GM18861 (cell line): ENCODE data around the gene ANKRD30A.
"Not testable (repeated sequence)": the region's sequence is repeated elsewhere in the genome, so short reads cannot be mapped to it uniquely, and the experiment has no call there.

Source experiments
- ATAC-seq: cut with Tn5 transposase; IDR thresholded peaks from one replicate; pipeline ENCODE4 v1.9.1; 2021; ENCODE audit not compliant: unreplicated experiment

ANKRD30A gene

DNA sequence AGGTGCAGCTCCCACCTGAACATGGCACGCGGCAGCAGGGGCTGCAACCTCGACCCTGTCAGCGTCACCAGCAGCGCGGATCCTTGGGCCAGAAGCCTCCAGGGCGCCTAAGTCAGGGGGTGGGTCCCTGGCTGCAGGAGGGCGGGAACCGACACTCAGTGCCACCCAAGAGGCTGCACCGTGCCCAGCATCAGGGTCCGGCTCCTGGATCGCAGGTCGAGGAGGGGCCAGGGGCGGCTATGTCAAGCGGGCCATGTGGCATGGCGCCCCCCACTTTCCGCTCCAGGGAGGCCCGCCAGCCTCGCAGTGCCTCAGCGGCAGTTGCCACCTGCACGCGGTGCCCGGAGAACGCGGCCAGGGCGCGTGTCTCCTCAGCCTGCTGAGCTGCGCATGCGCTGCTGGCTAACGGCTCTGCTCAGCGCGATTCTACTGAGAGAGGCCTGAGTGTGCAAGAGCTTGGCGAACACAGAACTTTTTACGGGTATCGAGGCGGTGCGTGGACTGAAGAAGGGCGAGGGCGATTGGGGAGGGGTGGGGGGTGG lies at the start of gene ANKRD30A:
TSS of gene ANKRD30A (plus strand) at position 408 of the 542 bp plus-strand sequence. CDS start 190 bp downstream, outside the sequence.
- no peak for ATAC-seq

DNA sequence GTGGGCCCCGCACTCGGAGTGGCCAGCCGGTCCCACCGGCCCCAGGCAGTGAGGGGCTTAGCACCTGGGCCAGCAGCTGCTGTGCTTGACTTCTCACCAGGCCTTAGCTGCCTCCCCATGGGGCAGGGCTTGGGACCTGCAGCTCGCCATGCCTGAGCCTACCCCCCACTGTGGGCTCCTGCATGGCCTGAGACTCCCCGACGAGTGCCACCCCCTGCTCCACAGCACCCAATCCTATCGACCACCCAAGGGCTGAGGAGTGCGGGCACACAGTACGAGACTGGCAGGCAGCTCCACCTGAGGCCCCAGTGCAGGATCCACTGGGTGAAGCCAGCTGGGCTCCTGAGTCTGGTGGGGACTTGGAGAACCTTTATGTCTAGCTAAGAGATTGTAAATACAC lies 49.3 kb upstream of the ANKRD30A start:
- not testable (repeated sequence) for ATAC-seq

DNA sequence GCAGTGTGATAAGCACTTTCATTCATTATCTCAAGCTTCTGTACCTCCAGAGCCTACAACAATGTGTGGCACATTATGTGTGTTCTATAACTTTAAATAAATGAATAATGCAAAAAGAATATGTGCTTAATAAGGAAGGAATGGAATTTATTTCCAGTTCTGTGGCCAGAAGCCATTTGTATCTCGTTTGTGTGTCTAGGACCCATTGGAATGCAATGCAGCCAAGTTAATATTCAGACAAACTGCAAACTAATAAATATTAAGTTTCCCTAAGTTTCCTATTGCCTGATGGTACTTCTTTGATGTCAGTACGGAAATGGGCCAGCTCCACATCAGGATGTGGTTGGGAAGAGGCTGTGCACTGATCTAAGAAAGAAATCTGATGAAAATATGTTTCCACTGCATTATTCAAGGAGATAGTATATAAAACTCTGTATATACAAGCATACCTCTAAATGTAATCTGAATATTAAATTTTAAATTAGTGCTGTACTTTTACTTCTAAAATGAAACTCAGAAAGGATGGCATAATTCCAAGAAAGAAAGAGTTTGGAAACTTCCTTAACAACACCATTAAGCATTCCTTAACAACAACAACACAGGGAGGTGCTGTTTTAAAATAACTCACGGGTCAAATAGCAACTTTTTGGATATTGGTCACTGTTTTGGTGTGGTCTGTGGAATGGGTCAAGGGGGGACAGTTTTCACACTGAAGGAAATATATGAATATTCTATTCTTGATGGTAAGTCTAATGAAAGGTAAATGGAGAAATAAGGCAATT lies 29.4 kb upstream of the ANKRD30A start:
- no peak for ATAC-seq

- ATAC-seq, result no peak
Measured at GRCh38 chr10:37101261-37101660, 24.1 kb upstream of the ANKRD30A start.

GRCh38 chr10:37109000-37109399 lies 16.4 kb upstream of the ANKRD30A start:
- ATAC-seq, result no peak

- ATAC-seq, result no peak
Measured at GRCh38 chr10:37124532-37124931, 866 bp upstream of the ANKRD30A start.

DNA sequence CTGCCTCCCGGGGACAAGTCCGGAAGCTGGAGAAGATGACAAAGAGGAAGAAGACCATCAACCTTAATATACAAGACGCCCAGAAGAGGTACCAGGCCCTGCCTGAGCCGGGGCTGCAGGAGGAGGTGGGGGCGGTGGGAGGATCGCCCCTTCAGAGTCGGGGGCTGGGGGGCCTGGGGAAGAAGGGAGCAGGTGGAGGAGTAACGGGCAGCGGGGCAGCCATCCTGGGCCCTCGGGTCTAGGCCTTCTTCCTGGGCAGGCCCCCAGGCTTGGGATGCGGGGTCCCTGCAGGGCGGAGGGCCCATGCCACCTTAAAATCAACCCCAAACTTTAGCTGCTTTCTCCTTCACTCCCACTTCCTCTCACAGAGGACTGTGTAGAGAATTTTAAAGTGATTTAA lies 523 bp downstream of the ANKRD30A start:
- ATAC-seq, result no peak

- ATAC-seq, result no peak
Measured at GRCh38 chr10:37146443-37146842, 21.0 kb downstream of the ANKRD30A start.

GRCh38 chr10:37162430-37162829 lies 37.0 kb downstream of the ANKRD30A start:
- ATAC-seq, result not testable (repeated sequence)

DNA sequence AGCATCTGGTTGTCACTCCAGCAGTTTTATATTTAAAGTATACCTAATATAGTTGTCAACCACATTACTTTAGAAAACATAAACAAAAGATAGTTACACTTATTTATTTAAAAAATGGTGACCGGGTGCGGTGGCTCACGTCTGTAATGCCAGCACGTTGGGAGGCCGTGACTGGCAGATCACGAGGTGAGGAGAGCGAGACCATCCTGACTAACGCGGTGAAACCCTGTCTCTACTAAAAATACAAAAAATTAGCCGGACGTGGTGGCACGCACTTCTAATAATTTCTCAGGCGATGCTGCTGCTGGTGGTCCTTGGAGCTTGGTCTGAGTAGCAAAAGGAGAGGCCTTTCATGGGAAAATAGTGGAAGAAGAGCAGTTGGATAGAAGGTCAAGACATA lies 46.5 kb downstream of the ANKRD30A start:
- ATAC-seq, result not testable (repeated sequence)

DNA sequence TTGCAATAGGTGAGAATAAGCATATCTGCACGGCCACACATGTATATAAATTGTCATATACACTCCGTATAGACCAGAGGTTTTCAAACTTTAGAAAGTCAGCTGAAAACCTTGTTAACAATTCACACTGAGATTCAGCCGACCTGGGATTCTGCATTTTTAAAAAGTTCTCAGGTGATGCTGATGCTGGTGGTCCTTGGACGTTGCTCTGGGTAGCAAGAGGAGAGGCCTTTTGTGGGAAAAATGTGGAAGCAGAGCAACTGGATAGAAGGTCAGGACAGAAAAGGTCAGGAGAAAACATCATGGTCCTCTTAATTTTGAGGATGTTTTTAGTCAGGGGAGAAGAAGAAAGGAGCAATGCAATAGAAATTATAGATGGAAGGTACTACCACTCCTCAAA lies 52.9 kb downstream of the ANKRD30A start:
- ATAC-seq, result not testable (repeated sequence)

DNA sequence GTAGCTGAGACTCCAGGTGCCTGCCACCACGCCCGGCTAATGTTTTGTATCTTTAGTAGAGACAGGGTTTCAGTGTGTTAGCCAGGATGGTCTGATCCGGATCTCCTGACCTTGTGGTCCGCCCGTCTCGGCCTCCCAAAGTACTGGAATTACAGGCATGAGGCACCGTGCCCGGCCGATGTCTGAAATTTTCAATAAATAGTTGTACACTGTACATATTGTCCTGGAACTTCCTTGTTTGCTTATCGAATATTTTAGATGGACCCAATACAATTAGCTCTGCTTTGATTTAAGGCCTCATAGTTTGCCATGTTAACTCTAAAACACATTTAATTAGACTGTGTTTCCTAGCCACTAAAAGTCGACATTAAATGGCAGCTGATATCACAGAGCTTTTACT lies 57.3 kb downstream of the ANKRD30A start:
- not testable (repeated sequence) for ATAC-seq

DNA sequence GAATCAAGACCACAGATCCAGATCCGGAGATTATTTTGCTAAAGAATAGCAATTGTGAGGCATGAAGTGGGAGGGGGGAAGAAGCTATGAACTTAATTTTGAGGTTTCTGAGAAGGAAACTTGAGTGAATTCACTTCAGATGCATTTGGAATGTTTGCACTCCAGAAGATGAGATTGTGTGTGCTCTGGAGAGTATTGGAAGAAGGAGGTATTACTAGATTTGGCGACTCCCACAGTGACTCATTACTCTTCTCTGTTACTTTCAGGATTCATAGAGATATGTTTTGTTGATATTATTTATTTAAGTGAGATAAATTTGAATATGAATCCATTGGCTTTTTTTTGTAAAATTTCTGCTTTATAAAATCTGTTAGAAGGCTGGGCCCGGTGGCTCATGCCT lies 80.7 kb downstream of the ANKRD30A start:
- ATAC-seq, result no peak

GRCh38 chr10:37220866-37221265 lies 95.5 kb downstream of the ANKRD30A start:
- ATAC-seq, result no peak

- ATAC-seq, result no peak
Measured at GRCh38 chr10:37222046-37222445, 96.6 kb downstream of the ANKRD30A start.

GRCh38 chr10:37225163-37225562 lies 99.8 kb downstream of the ANKRD30A start:
- ATAC-seq, result no peak

DNA sequence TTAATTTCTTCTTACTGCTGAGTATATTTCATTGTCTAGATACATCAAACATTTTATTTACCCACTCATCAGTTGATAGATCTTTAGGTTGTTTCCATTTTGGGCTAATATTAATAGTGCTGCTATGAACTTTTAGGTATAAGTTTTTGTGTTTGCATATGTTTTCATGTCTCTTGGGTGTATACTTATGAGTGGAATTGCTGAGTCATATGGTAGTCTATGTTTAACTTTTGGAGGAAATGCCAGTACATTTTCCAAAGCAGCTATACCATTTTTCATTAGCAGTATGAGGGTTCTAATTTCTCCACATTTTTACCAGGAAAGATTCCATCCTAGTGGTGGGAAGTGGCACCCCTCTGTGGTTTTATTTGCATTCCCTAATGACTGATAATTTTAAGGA lies 101.1 kb downstream of the ANKRD30A start:
- no peak for ATAC-seq

DNA sequence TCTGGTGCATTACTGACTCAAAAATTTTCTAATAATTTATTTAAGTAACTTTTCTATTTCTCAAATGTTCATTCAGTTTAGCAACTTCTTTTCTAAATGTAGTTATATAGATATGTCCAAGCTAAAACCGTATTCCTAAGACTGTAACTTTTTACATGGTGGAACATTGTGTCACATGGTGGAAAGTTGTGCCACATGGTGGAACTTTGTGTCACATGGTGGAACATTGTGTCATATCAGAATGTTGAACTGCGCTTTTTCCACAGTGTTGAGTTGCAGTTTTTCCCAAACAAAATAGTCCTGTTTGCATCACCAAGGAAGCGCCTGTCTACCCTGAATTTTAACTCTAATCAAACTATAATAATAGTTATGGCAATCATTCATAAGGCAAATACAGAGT lies 109.3 kb downstream of the ANKRD30A start:
- ATAC-seq, result no peak

- ATAC-seq, result no peak
Measured at GRCh38 chr10:37236093-37236492, 110.7 kb downstream of the ANKRD30A start.

DNA sequence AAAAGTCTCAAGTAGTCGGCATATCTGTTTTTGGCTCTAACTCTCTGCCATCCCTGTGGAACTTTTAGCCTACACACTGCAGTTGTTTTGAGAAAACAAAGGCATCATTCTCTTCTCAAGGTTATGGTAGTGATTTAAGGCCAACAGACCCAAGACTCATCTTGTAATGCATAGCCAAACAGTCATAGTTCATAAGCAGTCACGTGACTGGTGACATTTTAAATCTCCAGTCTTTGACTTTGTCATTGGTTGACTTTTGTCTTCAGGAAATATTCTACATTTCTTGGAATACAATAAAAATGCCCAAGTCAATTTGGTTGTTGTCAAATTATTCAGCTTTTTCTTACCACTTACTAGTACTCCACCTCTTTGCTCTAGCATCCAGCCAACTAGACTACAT lies 114.8 kb downstream of the ANKRD30A start:
- ATAC-seq, result no peak

DNA sequence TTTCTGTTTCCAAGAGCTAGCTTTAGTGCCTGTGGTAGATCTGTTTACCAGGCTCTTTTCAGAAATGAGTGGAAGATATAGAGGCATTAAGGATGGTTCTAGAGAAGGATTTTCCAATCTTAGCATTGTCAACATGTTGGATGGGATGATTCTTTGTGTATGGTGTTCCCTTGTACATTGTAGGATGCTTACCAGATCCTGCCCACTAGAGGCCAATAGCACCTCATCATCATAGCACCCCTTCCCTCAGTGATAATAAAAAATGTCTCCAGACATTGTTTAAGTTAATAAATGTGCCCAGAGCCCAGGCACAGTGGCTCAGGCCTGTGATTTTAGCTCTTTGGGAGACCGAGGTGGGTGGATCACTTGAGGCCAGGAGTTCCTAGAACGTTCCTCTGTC lies 121.2 kb downstream of the ANKRD30A start:
- no peak for ATAC-seq

- ATAC-seq, result not testable (repeated sequence)
Measured at GRCh38 chr10:37255837-37256236, 130.4 kb downstream of the ANKRD30A start.

DNA sequence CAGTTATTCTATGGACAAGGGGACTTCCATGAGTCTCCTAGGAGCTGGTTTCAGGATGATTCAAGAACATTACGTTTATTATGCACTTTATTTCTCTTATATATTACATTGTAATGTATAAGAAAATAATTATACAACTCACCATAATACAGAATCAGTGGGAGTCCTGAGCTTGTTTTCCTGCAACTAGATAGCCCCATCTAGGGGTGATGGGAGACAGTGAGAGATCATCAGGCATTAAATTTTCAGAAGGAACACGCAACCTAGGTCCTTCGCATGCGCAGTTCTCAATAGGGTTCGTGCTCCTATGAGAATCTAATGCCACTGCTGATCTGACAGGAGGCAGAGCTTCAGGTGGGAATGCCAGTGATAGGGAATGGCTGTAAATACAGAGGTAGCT lies 137.9 kb downstream of the ANKRD30A start:
- no peak for ATAC-seq
